Stimulated activated CD4-positive, alpha-beta T cell treated with anti-CD3 and anti-CD28 coated beads, Interleukin-1b, Interleukin-23, amount 100 ng/mL, for 48 hours (primary cell): Measurements from ENCODE around the gene PEPD.
"Not testable (repeated sequence)": the region's sequence is repeated elsewhere in the genome, so short reads cannot be mapped to it uniquely, and the experiment has no call there.

Experiments
- DNase-seq: peaks from one replicate; pipeline ENCODE4 v3.0.0-alpha.2; 2020

The PEPD gene

DNA sequence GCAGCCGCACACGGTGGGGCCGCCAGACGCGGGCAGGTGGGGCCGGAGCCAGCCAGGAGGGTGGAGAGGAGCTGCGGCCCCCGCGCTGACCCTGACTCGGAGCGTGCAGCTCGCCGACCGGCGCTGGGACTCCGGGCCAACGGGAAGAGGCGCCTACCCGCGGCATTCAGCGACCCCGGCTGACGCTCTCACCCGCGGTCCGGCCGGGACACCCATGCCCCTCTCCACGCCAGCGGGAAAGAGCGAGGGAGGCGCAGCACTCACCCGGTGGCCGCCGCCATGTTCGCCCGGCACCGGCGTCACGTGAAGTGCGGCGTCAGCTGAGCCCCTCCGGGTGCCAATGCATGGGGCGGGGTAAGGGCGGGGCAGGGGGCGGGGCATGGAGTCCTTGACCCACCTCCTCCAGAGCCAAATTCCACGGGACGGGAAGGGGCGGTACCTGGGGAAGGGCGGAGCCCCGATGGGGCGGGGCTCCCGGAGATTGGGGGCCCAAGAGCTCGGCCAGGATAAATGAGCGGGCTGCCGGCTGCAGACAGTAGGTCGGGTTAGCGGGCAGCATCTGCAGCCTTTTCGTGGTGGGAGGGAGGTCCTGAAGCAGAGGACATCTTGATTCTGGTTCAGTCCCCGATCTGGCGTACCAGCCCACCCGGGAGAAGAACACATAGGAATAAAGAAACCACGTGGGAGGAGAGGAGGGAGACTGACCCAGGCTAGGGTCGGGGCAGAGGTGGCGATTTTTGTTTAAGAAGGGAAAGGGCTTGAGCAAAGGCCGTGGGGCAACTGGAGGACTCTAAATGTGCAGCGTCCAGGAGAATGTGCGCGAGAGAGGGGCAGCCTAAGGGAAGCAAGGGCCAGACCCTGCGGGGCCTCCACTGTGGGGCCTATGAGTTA, at the start of gene PEPD:
Gene PEPD (minus strand): TSS at position 312 of the 891 bp plus-strand sequence. CDS start 31 bp downstream, at position 281.
- peak; percentile 86 for DNase-seq

DNA sequence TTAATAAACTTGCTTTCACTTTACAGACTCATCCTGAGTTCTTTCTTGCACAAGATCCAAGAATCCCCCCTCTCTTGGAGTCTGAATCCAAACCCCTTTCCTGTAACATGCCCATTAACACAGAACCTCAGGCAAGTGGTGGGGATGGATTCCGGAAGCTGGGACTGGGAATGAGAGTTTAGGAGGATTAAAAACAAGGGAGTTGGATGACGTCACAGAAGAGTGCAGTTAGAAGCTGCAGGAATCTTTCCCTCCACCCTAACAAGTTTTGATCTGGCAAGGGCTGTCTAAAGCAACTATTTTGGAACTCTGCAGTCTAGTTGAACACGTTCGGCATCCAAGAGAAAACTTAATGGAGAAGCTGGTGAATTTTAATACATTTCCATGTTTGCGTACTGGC, 48.2 kb upstream of the PEPD start:
- DNase-seq: no peak

DNA sequence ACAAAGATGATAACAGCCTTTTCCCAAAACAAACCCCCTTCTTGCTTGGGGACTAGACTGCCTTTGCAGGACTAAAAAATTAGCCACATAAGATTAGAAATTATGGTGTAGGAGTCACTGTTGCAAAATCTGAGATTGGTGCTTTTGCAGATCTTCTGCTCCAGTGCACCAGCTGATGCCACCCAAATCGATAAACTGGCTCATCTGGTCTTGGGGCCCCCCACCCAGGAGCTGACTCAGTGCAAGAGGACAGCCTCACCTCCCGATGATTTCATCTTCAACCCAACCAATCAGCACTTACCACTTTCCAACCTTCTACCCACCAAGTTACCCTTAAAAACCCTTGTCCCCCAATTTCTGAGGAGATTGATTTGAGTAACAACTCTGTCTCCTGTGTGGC, 47.1 kb upstream of the PEPD start:
- no peak for DNase-seq

DNA sequence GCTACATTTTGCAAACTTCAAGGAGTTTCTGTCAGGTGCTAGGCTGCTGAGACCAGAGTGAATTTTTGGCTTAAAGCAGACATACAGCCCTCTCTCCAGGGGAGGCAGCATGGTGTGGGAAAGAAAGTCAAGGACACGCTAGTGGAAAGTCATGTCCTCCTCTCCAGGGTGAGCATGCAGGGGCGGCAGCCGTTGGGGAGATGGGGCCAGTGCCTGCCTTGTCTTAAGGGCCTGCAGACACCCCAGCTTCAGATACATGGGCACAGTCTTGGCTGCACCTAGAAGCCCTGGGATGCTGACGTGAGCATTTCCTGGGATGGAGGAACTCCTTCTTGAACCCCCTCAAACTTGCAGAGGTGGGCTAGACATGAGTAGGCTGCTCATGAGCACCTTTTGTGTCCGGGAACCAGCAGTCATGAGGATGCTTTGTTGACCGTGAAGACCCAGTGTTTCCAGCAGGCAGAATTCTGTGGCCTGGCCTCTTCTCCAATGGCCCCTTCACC, 43.3 kb upstream of the PEPD start:
- no peak for DNase-seq

DNA sequence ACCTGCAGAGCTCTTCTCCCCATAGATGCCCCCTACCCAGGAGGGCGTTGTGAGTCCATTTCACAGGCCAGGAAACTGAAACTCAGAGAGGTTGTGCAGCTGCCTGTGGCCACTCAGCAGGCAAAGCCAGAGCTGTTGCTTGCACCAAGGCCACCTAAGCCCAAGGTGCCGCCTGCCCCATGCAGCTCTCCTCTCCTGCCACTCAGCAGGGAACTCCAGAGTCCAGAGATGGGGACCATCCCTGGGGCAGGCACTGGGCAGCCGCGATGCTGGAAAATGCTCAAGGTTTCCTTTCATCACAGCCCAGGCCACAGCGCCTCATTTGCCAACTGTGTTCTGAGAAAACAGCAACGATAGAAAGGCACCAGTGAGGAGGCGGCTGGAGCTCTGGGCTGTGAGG, 41.0 kb upstream of the PEPD start:
- DNase-seq: no peak

DNA sequence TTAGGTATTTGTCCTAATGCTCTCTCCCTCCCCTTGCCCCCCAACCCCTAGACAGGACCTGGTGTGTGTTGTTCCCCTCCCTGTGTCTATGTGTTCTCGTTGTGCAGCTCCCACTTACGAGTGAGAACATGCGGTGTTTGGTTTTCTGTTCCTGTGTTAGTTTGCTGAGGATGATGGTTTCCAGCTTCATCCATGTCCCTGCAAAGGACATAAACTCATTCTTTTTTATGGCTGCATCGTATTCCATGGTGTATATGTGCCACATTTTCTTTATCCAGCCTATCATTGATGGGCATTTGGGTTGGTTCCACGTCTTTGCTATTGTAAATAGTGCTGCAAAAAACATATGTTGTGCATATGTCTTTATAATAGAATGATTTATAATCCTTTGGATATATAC, 40.1 kb upstream of the PEPD start:
- DNase-seq: not testable (repeated sequence)

DNA sequence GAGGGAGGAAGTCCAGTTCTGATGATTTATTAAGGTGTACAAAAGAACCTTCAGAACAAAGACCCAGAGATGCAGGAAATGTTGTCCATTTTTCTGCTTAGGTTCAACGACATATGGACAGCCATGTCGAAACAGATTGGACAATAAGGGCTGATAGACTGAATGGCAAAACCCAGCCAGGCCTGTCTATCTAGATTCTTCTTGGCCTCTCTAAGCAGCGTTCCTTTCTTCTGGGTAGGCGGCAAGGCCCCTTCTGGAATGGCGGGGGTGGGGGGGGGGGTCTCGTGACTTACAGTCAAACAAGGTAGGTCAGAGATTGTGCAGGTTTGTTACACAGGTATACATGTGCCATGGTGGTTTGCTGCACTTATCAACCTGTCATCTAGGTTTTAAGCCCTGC, 39.7 kb upstream of the PEPD start:
- no peak for DNase-seq

DNA sequence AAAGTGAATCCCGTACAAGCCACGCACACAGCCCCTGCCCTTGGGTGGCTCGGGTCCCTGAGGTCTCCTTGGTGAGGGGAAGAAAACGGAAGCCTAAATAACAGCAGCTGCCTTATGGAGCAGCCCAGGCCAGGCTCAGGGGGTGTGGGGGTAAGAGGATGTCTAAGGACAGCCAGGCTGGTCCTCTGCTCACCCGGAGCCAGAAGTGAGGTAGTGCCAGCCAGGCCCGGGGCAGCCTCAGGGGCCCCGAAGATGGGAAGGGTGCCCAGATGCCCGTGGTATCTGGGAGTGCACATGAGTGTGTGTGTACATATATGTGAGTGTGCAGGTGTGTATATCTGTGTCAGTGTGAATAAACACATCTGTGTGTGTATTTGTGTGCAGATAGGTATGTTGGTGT, 38.4 kb upstream of the PEPD start:
- DNase-seq: no peak

DNA sequence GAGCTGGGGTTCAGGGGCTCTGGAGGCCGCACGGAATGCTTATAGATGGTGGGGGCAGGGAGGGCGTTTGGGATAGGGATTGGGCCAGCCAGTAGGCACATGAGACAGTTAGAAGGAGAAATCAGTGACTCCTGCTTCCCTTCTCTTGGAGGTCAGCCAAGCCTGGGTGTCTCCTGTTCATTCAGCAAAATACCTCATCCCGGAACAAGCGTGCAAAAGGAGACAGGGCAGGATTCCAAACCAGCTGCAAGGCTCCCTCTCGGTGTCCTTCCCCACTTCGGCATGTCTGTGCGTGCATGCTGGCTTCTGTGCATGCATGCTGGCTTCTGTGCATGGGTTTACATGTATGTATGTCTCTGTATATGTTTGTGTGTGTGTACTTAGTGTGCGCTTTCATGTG, 37.3 kb upstream of the PEPD start:
- no peak for DNase-seq

DNA sequence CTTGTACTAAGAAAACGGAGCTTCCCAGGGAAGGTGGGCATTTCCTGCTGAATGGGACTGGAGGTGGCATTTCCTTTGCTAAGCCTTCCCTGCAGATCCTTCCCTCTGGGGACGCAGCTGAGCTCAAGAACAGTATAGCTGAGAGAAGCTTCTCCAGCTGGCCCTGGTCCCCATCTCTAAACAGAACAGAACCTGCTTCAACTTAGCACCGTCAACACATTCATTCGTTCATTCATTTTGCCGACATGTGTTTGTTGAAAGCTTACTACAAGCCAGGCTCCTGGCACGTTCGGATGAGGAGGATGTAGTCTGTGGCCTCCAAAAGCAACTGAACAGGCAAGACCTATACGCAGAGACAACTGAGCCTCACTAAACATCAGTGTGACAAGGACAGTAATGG, 36.6 kb upstream of the PEPD start:
- DNase-seq: no peak

DNA sequence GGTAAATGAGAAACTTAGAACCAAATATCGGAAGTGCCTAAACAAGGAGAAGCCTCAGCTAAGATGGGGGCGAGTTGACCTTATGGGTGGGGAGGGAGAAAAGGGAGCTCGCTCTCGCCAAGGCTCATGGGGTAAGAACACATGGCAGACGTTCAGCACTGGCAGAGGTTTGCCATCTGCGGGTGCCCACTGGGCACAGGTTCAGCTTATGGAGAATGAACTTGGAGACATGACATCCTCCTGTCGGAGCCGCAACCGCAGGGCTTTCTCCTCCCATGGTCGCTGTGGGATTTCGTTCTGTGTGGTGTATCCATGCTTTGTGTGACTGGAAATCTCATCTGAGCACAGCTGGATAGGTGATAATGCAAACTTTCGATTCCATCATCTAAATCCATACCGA, 36.1 kb upstream of the PEPD start:
- no peak for DNase-seq

DNA sequence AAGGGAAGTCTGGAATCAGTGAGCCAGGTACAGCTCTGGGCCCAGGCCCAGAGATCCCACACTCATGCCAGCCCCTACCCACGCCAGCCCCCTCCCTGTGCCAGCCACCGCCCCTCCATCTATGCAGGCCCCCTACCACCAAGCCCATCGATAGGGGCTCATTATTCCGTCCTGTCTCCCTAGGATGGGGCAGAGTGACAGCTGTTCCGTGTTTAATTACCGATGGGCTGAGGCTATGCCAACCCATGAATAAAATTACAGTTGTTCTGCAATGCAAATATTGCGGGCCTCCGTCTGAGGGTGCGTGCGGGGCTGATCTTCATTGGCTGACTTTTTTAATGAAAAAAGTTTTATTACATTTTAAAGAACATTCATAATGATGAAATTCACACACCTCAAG, 35.6 kb upstream of the PEPD start:
- DNase-seq: no peak

DNA sequence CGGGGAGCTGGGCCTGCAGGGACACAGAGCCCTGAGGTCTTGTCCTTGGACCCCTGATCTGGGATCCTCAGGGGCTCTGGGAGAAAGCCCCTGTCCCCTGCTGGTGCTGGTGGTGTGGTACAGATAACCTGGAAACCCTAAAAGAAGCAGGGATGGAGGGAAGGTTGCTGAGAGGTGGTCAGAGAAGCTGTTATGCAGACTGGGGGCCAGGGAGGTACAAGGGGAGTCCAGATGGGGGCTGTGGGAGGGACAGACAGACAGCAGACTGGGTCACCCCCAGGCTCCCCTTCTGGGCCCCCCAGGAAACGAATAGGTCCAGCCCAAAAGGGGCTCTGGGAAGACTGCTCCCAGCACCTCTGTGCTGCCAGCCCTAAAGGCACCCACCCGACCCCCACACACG, 34.7 kb upstream of the PEPD start:
- DNase-seq: no peak

DNA sequence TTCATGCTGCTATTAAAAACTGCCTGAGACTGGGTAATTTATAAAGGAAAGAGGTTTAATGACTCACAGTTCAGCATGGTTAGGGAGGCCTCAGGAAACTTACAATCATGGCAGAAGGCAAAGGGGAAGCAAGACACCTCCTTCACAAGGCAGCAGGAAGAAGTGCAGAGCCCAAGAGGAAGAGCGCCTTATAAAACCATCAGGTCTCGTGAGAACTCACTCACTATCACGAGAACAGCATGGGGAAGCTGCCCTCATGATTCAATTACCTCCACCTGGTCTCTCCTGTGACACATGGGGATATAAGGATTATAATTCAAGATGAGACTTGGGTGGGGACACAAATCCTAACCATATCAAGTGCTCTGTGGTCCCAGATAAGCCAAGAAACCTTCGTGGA, 34.1 kb upstream of the PEPD start:
- DNase-seq: not testable (repeated sequence)

DNA sequence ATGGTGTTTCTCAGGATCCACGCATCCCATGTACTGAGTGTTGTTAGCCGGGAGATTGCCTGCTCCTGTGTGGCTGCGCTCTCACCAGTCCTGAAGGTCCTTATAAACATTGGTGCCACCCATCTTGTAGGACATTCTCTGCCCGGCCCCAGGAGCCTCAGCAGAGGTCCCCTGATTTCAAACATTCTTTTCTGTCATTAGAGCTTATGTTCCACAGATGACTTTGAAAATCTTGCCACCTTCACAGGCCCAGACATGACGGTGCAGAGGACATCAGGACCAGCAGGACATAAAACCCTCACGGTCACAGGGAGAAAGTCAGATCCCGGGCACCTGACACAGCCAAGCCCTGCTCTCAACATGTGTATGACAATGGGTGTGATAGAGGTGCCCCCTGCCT, 33.2 kb upstream of the PEPD start:
- no peak for DNase-seq

DNA sequence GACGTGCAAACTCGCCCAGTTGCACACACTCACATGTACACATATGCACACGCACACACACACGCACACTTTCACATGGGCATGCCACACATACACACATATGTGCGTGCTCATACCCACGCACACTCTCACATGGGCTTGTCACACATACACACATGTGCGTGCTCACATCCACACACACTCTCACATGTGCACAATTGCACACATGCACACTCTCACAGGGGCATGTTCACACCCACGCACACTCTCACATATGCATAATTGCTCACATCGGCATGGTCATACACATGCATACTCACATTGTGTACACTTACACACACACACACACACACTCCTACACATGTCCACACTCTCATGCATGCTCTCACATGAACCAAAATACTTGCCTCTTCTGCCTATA, 32.8 kb upstream of the PEPD start:
- DNase-seq: no peak

DNA sequence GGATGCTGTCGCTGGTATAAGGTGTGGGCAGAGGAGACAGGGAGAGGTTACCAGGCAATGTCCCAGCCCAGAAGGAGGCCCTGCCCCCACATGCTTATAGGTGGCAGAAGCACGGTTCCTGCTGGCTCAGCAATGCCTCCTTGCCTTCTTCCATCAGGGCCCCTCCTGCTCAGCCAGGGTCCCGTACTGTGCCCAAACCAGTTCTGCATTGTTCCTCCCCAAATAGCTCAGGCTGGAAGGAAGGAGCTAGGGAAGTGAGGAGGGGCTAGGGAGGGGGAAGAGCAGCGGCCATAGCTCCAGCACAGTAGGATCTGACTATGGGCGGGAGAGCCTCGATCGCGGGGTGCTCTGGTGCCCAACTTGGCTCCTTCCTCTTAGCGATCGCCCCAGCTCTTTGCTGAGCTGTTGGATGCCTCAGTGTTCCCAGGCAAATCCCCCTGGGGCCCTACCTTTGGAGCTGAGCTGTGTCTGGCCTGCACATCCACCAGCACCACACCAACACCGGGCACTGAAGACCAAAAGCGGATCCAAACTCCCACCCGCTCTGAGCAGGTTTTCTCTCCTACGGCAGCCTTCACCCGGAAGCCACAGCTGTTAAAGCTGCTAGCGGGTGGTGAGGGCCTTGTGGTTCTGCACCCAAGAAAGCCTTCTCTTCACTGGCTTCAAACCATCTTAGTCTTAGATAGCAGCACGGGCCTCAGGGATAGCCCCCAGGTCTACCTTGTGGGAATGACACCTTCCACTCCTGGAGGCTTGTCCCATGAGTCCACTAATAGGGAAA, 32.1 kb upstream of the PEPD start:
- no peak for DNase-seq

DNA sequence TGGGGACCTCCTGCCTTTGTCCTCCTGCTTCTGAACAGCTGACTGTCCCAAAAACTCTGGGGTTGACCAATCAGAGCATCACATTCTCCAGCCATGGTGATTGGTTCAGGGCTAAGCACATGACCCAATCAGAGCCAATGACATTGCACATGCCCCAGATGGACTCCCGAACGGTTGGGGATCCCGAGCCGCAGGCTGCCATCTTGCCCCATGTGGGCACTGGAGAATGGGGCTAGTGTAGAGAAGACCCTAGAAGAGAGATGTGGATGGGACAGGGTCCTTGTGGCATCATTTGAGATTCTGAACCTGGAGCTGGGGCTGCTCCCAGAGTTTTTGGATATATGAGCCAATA, 31.3 kb upstream of the PEPD start:
- DNase-seq: no peak

DNA sequence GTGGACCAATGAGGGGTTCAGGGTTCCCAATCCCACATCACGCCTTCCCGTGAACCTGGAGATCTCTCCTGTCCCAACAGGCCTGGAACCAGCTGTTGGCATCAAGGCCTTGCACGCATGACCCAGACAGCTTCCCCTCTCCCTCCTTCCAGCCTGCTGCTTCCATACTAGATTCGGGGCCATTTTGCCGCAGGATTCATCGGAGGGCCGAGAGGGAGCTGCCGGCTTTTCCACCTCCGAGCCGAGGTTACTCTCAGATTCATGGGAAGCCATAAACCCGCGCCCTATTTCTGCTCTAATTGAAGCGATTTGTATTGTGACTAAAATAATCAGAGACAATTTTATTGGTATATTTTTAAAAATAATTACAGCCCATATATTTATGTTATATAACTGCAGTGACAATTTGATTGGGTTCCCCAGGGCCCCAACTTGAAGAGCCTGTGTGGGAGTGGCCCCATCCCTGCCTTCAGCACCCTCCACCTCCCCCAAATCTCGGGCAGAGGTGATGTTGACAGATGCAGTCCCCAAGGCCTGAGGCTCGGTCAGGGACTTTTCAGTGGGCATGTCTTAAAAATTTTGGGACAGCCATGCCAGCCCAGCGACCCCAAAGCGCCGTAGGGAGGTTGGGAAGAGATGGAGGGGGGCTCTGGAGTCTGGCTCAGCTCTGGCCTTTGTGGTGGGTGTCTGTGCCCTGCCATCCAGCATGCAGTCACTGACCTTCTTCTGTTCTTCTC, 30.8 kb upstream of the PEPD start:
- DNase-seq: no peak

DNA sequence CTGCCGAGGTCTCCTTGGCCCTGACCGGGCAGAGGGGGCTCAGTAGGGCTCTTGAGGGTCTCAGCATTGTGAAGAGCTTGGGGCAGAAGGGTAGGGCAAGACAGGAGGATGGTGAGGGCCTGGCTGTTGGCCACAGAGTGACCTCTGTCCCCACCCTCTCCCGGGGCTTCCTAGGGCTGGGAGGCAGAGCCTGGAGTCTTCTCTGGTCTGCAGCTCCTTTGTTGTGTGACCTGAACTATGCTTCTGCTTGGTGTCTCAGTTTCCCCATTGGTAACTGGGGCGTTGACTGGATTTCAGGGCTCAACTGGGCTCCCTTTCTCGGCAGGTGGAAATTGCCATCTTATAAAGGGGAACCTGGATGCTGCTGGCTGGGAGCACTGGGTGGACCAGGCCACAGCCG, 30.1 kb upstream of the PEPD start:
- no peak for DNase-seq

DNA sequence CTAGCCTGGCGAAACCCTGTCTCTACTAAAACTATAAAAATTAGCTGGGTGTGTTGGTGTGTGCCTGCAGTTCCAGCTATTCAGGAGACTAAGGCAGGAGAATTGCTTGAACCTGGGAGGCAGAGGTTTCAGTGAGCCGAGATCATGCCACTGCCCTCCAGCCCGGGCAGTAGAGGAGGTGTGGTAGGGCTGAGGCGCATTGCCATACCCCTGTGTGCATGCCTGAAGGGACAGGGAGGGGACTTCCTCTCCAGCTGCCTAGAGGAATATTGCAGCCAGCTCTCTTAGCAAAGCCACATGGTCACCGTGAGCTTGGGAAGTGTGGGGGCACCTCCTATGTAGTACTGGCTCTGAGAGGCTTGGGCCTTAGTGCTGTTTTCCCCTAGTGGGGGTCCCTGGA, 29.2 kb upstream of the PEPD start:
- DNase-seq: no peak

DNA sequence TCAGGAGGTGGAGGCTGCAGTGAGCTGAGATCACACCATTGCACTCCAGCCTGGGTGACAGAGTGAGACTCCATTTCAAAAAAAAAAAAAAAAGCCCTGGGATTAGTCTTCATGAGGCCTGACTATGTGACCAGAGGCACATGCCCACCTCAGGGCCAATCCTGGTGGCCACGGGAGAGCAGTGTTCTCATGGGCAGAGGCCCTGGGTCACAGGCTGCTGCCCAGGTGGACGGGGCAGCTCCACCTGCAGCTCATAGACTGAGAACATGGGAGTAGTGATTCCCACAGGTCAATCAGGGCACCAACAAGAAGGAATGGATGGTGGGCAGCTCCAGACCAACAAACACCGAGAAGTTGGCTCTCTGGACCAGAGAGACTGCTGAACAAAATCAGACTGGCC, 26.1 kb upstream of the PEPD start:
- no peak for DNase-seq

DNA sequence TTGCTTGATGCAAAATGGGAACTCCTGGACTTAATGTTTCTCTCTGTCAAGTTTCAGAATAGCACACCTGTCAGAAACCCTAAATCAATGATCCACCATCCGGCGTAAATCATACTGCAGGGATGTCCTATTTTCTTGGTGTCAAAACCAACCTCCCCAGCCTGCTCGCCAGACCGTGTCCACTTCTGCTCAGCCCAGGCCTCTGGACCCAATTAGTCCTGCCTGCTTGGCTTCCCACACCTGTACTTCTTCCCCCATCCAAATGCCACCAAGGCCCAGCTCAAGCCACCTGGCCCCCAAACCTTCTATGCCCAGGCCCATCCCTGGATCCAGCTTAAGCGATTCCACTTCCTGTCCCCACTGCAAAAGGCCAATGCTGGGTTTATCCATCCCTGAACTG, 25.1 kb upstream of the PEPD start:
- no peak for DNase-seq
